HG03565 (cell line): ENCODE measurements around the gene NUDT1.

Source experiments
- ATAC-seq: cut with Tn5 transposase; IDR thresholded peaks from one replicate; pipeline ENCODE4 v1.9.1; 2021; ENCODE audit warnings: mild to moderate bottlenecking, moderate library complexity; ENCODE audit not compliant: unreplicated experiment

Gene NUDT1

DNA sequence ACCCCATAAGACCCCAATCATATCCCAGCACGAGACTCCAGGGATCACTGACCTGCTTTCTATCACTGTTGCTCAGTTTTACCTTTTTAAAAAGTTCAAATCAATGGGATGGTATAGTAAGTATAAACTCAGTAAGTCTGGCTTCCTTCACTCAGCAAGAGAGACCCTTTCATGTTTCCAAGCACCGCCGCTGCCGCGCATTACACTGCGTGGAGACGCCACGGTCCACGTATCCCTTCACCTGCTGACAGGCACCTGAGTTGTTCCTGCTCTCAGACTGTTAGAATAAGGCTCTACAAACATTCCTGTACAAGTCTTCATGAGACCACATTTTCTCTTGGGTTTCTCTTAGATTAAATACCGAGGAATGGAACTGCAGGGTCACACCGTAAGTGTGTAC is 37.6 kb upstream of the NUDT1 start:
- no peak for ATAC-seq

DNA sequence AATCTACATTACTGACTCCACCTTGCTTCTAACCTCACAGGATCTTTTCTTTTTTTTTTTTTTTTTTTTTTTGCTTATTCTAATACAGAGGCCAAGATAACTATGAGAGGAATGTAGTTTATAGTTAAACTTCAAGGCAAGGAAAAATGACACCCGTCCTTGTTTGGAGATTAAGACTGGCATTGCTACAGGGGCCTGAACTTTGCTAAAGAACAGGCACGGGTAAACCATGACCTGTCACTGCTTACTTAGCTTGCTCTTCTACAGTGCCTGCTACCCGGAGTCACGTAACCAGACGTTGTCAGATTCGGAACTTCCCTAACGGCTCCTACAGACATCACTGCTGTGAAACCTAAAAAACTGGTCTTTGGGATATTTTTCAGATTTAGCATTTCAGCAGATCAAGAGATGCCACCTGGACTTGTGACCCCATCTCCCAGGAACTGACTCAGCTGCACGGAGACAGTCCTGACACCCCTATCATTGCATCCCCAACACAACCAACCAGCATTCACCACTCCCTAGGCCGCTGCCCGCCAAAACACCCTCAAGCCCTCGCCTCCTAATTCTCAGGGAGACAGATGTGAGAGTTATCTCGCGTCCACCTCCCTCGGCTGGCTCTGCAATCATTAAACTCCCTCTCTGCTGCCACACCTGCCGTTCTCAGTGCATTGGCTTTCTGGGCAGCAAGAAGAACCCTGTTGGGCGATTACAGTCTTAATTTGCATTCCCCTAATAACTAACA is 36.8 kb upstream of the NUDT1 start:
- ATAC-seq = no peak

DNA sequence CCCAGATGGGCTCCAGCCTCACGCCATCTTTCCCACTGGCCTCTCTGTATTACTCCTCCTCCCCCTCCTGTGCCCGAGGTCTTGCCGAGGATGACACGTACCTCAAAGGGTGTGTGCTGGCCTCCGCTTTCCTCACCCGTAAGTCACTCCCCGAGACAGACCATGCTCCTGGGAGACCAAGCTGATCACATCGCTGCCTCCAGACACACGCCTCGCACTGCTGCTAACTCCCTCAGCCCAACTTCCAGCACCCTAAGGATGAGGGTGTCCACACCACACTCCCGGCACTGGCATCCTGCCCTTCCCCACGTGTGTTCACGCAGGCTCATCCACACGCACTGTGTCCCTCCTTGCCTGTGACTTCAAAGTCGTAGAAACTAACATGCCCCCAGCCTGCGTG is 33.3 kb upstream of the NUDT1 start:
- ATAC-seq = no peak

DNA sequence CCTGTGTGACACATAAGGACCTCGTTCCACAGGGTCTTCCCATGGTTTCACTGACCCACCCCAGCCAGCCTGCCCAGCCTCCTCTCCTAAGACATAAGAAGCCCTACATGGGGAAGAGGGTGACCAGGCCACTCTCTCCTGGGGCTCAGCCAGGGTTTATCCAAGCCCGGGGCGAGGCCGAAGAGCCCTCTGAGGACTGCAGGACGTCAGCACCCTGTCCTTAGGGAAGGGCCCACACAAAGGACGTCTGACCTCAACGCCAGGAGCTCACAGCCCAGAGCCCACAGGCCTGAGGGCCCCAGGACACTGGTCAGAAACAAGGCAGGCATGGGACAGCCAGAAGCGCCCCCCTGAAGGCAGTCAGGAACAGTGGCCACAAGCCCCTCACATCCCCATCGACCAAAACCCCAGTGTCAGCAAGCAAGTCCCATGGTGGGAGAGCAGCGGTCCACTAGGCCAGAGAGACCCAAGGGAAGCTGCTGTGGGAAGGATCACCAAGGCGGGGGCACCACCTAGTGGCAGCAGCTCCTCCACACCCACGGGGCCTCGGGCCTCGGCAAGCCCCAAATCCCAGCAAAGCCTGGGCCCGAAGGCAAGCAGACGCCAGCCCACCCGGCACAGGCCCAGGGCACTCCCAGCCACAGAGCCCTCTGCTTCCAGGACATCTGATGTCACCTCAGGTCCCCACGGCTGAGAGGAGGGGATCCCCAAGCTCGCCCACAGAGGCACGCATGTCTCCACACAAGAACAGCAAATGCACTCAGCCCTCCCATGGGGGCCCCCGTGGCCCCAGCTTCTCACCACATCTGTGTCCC is 32.7 kb upstream of the NUDT1 start:
- ATAC-seq = no peak

DNA sequence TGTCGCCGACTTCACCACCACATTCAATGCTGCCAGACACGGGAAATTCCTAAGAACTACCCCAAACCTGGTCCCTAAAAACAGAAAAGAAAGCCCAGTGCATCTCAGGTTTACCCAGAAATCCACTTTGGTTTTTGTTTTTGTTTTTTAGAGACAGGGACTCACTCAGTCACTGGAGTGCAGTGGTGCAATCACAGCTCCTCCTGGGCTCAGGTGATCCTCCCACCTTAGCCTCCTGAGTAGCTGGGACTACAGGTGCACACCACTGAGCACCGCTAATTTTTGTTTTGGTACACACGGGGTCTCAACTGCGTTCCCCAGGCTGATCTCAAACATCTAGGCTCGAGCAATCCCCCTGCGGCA is 32.1 kb upstream of the NUDT1 start:
- ATAC-seq = no peak

DNA sequence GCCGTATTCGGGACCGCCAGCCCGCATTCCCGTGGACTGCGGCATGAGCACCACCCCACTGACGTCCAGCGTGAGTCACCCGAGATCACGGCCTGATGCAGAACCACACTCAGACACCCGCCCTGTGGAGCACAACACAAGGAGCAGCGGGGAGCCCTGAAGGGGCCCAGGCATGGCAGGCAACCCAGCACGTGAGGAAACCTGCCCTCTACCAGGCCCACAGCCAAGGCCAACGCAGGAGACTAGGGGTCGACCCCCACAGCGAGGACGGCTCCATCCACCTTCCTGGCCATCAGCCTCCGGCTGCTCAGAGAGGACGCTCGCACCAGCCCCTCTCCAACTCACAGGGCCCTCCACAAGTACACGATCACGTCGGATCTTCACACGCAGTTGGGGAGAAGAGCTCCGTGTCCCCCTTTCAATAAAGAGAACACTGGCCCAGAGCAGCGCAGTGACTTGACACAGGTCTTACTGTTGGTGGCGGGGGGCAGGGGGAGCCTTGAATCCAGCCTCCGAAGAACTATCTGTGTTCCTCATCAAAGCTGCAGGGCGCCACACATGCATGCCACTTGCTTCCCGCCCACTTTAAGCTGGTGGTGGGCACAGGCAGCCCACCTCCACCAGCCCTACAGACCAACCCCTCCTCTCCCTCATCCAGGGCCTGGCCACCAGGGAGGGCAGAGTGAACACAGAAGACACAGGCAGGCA is 31.3 kb upstream of the NUDT1 start:
- ATAC-seq = no peak

DNA sequence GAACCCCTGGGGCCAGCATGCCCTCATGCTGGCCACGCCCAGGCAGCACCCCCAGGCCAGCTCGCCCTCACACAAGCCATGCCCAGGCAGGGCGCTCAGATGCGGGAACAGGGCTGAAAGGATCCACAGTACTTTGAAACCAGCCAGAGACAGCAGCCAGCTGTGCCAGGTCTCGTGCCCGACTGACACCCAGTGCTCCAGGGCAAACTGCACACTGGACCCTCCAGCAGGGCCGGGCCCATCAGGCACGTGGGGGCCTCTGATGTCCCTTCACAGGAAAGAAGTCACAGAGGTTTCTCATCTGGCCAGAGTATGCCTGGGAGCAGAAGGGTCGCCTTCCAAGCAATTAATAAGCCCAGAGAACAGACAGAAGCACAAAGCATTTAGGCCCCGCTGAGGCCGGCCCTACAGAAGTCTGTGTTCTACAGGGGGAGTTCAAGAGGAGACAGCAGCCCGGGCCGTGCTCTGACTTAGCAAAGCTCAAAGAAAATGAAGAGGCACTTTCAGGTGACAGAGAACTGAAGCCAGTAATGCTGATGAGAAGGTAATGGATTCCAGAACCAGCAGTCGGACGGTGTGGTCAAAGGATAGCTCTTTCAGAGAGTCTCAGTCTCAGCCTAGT is 30.7 kb upstream of the NUDT1 start:
- no peak for ATAC-seq

DNA sequence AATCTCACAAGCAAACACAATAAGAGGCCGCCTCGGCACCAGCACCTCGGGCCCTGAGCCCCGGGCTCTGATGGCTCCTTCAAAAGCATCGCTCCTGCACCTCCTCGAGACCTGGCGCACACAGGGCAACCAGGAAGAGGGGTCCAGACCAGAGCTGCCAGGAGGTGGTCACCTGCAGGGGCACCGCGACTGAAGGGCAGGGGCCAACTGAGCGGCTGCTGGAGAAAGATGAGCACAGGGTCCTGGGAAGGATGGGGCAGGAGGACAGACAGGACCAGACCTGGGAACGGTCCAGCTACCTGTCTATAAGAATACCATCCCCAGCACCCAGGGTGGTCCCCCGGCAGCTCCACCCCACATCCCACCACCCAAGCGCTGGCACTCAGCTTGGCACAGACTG is 30.1 kb upstream of the NUDT1 start:
- no peak for ATAC-seq

DNA sequence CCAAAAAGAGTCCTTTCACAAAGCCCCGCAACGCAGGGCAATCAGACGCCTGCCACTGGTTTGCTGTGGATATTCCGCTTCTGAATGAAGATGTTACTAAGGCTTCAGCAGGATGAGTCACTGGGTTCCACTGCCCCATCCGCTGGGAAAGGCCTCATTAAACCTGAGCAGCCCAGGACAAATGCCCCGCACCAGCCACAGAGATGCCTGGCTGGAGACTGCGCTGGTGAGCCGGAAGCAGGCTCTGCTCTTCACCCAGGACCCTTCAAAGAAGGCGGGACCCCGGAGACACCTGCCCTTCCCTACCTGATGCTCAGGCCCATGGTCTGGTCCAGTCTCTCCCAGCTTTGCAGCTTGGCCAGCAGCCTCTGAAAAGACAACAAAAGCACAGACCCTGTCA is 29.1 kb upstream of the NUDT1 start:
- no peak for ATAC-seq

DNA sequence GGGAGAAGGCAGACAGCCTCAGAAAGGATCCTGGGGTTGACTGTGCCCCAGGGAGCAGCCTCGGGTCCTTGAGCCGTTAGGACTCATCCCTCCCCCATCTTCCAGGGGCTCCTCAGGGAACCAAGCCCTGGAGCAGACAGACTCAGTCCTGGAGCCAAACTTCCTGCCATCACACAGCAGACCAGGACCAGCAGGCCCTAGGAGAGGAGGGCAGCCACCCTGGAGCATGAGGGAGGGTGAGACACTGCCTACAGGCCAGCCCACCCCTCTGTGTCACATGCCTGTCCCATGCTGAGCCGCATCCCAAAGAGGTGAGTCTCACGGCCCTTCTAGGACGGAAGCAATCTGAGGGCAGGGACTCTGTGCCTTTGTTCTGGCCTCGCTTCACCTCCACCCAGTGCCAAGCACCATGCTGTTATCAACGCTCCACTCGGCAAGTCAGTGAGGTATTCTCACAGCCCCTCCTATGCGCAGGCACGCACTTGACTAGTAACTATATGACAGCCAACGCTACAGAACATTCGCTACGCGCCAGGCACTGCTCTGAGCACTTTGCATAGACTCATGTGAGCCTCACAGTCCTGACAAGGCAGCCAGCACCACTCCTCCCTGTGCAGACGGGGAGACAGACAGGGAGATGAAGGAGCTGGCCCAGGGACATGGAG is 28.3 kb upstream of the NUDT1 start:
- ATAC-seq = no peak

DNA sequence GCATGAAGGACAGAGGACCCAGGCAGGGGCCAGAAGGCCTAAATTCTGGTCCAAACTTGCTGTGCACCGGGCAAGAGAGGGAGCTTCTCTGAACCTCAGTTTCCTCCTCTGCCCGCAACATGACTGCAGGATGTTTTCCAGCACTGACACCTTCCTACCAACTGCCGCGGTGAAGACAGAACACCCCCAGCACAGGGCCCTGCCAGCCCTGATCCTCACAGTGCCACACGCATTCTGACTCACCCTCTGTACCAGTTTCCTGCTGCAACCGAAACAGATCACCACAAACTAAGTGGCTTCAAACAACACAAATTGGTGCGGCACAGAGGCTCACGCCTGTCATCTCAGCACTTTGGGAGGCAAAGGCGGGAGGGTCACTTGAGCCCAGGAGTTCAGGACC is 27.4 kb upstream of the NUDT1 start:
- no peak for ATAC-seq

DNA sequence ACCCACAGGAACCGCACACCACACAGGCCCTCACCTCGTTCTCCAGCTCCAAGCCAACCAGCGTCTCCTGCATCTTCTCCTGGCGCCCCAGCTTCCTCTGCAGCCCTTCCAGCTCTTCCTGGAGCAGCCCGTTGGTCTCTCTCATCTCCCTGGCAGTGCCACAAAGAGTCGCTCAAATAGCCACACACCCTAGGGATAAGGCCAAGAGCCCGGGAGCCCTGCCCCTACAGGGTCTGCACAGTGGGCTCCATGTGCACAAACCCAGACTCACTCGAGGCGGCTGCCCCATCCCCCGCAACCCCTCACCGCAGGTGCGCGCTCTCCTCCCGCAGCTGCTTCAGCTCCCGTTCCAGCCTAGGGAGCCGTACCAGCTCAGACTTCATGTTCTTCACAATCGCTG is 26.2 kb upstream of the NUDT1 start:
- ATAC-seq = no peak

DNA sequence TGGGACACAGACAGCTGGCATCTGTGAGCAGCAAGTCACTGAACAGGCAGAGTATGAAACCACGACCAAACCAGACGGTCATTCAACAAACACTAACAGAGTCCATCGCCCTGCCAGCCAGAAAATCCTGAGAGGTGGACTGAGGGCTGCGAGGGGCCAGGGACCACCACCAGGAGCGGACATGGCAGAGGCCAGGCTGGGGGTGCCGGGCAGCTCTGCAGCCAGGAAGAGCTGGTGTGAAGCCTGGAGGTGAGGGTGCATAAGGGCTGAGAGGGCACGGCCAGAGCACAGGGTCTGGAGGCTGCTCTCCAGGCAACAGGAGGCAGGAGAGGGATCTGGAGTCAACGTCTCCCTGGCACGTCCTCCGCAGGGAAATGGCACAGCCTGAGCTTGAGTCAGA is 24.8 kb upstream of the NUDT1 start:
- ATAC-seq = no peak

DNA sequence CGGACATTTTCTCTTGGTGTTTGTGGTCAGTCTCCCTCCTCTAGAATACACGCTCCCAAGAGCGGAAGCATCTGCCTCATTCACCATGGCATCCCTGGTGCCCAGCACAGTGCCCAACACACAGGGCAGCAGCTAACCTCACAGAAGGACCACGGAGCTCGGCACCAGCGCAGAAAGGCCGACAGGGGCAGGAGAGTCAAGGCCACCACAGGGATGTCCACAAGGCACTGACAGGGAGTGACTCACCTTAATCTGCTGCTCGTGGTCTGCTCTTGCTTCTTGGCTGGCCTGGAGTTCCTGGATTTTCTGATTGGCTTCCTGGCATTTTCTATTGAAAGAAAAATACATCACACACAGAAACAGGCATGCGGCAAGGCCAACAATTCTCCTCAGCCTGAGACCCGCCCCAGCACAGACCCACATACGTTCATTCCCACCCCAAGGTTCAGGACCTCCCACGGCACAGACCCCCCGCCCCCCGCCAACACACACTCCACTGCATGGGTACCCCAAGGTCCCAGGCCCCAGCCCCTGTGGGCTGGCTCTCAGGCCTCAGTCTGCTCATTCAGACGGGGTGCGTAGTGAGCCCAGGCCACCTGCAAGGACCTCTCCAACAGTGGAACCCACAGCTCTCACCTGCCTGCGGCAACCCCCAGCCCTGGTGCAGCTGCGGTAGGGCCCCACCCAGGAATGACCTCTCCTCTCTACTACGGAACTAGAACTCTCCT is 24.1 kb upstream of the NUDT1 start:
- no peak for ATAC-seq

DNA sequence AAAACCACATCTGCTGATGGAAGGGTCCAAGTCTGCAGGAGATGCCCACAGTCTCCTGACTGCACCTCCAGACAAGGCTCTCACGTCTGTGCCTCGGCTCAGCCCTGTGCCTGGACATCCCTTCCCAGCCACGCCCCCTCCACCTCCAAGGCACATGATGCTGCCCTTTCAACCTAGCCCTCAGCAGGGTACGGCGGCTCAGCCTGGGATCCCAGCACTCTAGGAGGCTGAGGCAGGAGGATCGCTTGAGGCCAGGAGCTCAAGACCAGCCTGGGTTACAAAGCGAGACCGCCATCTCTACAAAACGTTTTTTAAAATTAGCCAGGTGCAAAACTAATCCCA is 23.6 kb upstream of the NUDT1 start:
- ATAC-seq = no peak

DNA sequence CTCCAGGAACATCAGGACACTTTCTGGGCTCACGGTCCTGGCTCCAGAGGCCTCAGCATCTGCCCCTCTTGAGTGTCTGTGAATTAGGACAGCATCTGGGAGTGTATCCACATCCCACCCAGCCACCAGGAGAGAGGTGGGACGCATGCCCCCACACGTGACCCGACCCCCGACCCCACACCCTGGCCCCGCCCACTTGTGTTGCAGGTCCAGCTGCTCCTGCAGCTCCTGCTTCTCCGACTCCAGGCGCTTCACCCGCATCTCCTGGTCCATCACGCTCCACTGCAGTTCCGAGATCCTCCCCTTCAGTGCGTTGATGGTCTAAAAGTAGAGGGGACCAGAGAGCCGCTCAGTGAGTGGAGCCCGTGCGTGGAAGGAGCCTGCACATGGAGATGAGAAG is 22.9 kb upstream of the NUDT1 start:
- no peak for ATAC-seq

DNA sequence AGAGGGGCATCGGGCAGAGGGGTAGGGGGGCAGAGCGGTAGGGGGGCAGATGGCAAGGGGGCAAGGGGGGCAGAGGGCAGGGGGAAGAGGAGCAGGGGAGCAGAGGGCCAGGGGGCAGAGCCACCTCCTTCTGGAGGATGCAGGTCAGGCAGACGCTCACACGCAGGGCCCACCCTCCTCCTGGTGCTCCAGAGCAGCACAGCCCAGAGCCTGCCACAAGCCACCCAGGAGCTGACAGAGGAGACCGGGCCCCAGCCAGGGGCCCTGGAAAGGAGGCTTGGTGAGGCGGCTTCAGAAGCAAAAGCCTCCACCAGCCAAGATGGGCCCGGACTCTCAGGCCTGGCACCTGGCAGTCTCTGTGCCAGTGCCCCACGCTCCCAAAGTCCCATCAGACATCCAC is 22.4 kb upstream of the NUDT1 start:
- ATAC-seq = no peak

DNA sequence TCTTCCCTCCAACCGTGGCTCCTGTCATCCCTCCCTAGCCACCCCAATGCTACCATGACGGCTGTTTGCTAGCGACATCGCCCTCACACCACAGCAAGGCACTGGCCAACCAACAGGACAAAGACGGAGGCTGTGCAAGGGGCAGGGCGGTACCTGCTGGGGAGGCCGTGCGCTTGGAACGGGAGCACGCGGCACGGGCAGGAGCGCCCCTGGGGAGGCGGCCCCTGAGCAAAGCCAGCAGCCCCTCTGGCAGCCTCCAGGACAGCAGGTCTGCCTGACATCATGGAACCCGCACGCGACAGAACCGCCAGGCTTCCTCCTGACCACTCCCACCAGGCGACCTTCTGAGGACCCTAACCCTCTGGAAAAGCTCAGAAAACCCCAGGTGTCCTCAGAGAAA is 22.0 kb upstream of the NUDT1 start:
- ATAC-seq = no peak

DNA sequence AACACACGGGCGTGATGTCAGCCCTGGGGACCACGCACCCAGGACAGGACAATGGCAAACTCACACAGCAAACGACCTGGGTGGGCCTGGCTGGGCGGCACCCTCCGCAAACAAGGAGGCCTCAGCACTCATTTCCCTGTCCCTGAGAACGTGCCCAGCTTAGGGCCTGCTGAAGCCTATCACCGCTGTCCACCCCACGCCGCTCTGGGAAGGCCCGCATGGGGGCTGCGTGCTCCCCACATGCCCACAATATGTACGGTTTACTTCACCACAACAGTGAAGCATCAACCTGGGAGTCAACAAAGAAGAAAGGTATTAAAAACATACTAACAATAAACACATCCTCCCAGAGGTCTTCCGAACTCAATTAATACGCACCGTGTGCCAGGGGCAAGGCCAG is 21.5 kb upstream of the NUDT1 start:
- no peak for ATAC-seq

DNA sequence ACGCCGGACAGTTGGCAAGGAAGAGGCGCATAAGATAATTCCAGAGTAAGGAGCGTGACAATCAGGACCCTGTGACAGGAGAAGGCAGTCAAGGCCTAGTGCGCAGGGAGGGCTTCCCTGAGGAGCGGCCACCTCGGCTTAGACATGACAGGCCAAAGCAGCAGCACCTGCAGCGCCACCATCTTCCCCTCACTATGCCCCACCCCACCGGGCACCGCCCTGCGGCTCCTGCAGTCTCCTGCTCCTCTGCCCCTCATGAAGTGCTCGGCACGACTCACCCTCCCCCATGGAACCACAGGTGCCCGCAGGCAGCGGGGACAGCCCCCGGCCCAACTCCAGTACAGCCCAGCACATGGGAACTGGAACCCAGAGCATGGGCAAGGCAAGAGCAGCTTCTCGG is 21.1 kb upstream of the NUDT1 start:
- ATAC-seq = no peak

DNA sequence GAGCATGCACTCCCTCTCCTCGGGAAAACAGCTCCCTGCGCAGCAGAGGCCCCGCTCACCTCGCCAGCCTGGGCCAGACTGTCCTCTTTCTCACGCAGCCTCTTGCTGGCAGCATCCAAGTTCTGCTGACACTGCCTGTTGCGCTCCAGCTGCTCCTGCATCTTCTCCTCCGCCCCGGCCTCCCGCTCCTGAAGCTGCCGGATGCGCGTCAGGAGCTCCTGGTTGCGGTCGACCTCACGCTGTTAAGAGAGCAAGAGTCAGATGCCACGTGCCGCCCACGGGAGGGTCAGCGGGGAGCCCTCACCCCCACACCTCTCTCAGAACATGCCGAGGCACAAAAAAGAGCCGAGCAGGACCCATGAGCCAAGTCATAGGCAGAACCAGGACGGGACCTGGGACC is 19.5 kb upstream of the NUDT1 start:
- ATAC-seq = no peak
